Osteocyte (in vitro differentiated cells): ENCODE results near the gene BANP. TPM values are rescaled to one million over a fixed set of nuclear protein-coding genes. Genes with fewer than 3 reads are reported as not detected.
"Not testable (repeated sequence)": the region's sequence is repeated elsewhere in the genome, so short reads cannot be mapped to it uniquely, and the experiment has no call there.

Experiments
- DNase-seq: peaks from one replicate; pipeline ENCODE4 v3.0.0; 2021; ENCODE audit warnings: mixed read lengths; ENCODE audit not compliant: unreplicated experiment; ENCODE audit errors: extremely low spot score
- H3K27ac Mint-ChIP-seq: one replicate; pipeline ENCODE4 v1.8.0; 2021; ENCODE audit warnings: mild to moderate bottlenecking, mixed read lengths; ENCODE audit not compliant: unreplicated experiment
- H3K27me3 Mint-ChIP-seq: one replicate; pipeline ENCODE4 v1.8.0; 2021; ENCODE audit warnings: mixed read lengths; ENCODE audit not compliant: unreplicated experiment
- H3K36me3 Mint-ChIP-seq: one replicate; pipeline ENCODE4 v1.8.0; 2021; ENCODE audit warnings: mixed read lengths; ENCODE audit not compliant: unreplicated experiment
- H3K4me1 Mint-ChIP-seq: one replicate; pipeline ENCODE4 v1.8.0; 2021; ENCODE audit warnings: mixed read lengths; ENCODE audit not compliant: unreplicated experiment
- H3K4me3 Mint-ChIP-seq: one replicate; pipeline ENCODE4 v1.8.0; 2021; ENCODE audit warnings: mild to moderate bottlenecking, moderate library complexity, mixed read lengths; ENCODE audit not compliant: unreplicated experiment
- H3K9me3 Mint-ChIP-seq: one replicate; pipeline ENCODE4 v1.8.0; 2021; ENCODE audit warnings: mixed read lengths; ENCODE audit not compliant: unreplicated experiment
- total RNA-seq: library from RNA; stranded (reverse); gene quantifications from 2 replicates; pipeline ENCODE4 v1.2.1, GENCODE V29; 2021
- TF ChIP-seq, protein P1 (sequence below): fragments of 200-600 bp; sonication (generic); IDR thresholded peaks from 2 replicates; pipeline ENCODE4 v1.5.0; 2021; ENCODE audit warnings: antibody characterized with exemption, mild to moderate bottlenecking, moderate library complexity

BANP gene
- total RNA-seq, 1 donor from 2014 or later, result 20.5 TPM

- H3K27ac Mint-ChIP-seq, H3K27me3 Mint-ChIP-seq, H3K4me3 Mint-ChIP-seq, H3K9me3 Mint-ChIP-seq, DNase-seq, H3K4me1 Mint-ChIP-seq: not testable (repeated sequence)
- peaks cover 17% of the 10 kb centered on the region for H3K36me3 Mint-ChIP-seq
Measured at GRCh38 chr16:87992142-87992541, 40.9 kb downstream of the BANP start.

DNA sequence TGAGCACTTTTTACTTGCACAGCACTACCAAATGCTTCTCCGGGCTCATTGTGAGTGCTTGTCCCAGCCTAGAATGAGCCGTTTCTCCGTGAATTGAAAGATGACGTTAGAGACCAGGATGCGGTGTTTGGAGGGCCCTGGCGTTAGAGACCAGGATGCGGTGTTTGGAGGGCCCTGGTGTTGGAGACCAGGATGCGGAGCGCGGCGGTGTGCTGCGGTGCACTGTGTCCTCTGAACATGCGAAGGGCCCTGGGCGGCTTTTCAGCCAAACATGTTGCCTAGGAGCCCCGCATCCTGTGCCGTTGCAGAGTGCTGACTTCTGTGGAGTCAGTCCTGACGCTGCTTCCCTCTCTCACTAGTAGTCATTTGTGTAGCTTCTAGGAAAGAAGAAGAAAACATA lies 42.7 kb downstream of the BANP start:
- H3K9me3 Mint-ChIP-seq, result no peaks in the 10 kb centered on the region
- no peak overlapping the region for H3K27ac Mint-ChIP-seq
- no peaks in the 10 kb centered on the region for H3K4me1 Mint-ChIP-seq
- TF ChIP-seq, protein P1, sequence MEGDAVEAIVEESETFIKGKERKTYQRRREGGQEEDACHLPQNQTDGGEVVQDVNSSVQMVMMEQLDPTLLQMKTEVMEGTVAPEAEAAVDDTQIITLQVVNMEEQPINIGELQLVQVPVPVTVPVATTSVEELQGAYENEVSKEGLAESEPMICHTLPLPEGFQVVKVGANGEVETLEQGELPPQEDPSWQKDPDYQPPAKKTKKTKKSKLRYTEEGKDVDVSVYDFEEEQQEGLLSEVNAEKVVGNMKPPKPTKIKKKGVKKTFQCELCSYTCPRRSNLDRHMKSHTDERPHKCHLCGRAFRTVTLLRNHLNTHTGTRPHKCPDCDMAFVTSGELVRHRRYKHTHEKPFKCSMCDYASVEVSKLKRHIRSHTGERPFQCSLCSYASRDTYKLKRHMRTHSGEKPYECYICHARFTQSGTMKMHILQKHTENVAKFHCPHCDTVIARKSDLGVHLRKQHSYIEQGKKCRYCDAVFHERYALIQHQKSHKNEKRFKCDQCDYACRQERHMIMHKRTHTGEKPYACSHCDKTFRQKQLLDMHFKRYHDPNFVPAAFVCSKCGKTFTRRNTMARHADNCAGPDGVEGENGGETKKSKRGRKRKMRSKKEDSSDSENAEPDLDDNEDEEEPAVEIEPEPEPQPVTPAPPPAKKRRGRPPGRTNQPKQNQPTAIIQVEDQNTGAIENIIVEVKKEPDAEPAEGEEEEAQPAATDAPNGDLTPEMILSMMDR, result no peak
- peaks cover 17% of the 10 kb centered on the region for H3K36me3 Mint-ChIP-seq
- no peak for DNase-seq
- H3K4me3 Mint-ChIP-seq, result no peak overlapping the region
- no peaks in the 10 kb centered on the region for H3K27me3 Mint-ChIP-seq

DNA sequence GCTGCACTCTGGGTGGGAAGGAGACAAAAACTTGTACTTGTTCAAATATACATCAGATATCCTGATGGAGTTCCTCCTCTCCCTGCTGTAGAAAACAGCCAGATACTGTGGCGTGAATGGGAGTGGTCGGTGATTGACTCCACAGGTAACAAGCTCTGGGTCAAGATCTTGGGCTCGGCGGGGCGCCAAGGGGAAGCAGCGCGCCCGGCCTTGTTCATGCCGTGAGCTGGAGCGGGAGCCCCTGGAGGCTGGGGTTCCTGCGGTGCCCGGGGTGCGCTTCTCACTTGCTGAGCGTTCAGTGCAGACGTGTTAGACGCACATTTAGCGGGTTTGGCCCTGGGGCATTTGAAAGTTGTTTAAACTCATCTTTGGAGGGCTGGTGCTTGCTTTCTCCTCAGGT lies 44.4 kb downstream of the BANP start:
- H3K9me3 Mint-ChIP-seq, result no peaks in the 10 kb centered on the region
- H3K27ac Mint-ChIP-seq, result no peak overlapping the region
- H3K4me1 Mint-ChIP-seq, result no peaks in the 10 kb centered on the region
- H3K4me3 Mint-ChIP-seq, result no peak overlapping the region
- no peak for DNase-seq
- H3K36me3 Mint-ChIP-seq, result peaks cover 14% of the 10 kb centered on the region
- TF ChIP-seq, protein P1, result no peak
- H3K27me3 Mint-ChIP-seq, result no peaks in the 10 kb centered on the region

DNA sequence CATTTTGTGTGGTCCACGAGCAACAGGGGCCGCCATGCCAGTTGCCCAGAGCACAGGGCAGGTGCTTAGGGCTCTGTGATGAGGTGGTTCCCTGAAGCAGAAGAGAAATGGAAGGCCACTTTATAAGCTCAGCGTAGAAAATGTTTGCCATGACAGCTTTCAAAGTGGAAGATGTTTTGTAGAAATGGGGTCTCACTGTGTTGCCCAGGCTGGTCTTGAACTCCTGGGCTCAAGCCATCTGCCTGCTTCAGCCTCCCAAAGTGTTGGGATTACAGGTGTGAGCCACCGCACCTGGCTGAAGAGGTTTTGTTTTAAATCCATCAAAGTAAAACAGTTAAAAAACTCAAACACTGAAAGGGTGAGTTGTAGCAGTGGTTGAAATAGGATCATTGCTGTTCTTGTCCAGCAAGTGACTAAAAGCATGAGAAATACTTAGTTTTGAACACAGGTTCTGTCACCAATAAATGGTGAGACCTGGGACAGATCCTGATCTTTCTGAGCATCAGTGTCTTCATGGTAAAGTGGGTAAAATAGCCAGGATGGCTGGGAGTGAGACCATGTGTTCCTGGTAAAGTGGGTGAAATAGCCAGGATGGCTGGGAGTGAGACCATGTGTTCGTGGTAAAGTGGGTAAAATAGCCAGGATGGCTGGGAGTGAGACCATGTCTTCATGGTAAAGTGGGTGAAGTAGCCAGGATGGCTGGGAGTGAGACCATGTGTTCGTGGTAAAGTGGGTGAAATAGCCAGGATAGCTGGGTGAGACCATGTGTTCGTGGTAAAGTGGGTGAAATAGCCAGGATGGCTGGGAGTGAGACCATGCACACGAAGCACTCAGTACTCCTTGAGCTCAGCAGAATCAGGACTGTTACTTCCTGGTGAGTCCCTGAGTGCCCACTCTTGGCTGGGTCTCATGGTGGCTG lies 46.0 kb downstream of the BANP start:
- DNase-seq, result no peak
- Mint-ChIP-seq H3K4me3 (no peak overlapping the region), H3K27ac (no peak overlapping the region), H3K27me3 (no peaks in the 10 kb centered on the region), H3K4me1 (no peaks in the 10 kb centered on the region), H3K9me3 (no peaks in the 10 kb centered on the region), H3K36me3 (peaks cover 15% of the 10 kb centered on the region)
- TF ChIP-seq, protein P1, result no peak

- not testable (repeated sequence) for H3K27me3 Mint-ChIP-seq, H3K4me1 Mint-ChIP-seq, H3K9me3 Mint-ChIP-seq, H3K27ac Mint-ChIP-seq, DNase-seq, H3K4me3 Mint-ChIP-seq
- H3K36me3 Mint-ChIP-seq, result peaks cover 13% of the 10 kb centered on the region
Measured at GRCh38 chr16:87998184-87998793, 47.1 kb downstream of the BANP start.

- peaks cover 12% of the 10 kb centered on the region for H3K36me3 Mint-ChIP-seq
- not testable (repeated sequence) for H3K9me3 Mint-ChIP-seq, H3K4me3 Mint-ChIP-seq, H3K4me1 Mint-ChIP-seq, H3K27me3 Mint-ChIP-seq, DNase-seq, H3K27ac Mint-ChIP-seq
Measured at GRCh38 chr16:87998992-87999391, 47.8 kb downstream of the BANP start.
